ENCODE measurements around the gene CEP63. TPM values are rescaled to one million over a fixed set of nuclear protein-coding genes. Genes with fewer than 3 reads are reported as not detected.
A peak's percentile ranks its signal among the peaks of the same experiment; 100 is the strongest.

CEP63 gene
- total RNA-seq, 1 donor from 2014 or later, result 16.8 TPM

GRCh38 chr3:134517791-134518190, 31.9 kb downstream of the CEP63 start:
- no peak for TF ChIP-seq CTCF (IDR thresholded peaks at IDR 0.05; ENCODE audit: unreplicated experiment)
- H3K27me3 Mint-ChIP-seq (ENCODE audit: unreplicated experiment), result no peaks in the 10 kb centered on the region
- peaks cover 4% of the 10 kb centered on the region for H3K9me3 Mint-ChIP-seq (ENCODE audit: unreplicated experiment)
- DNase-seq (ENCODE audit: low spot score), result no peak
- no peaks in the 10 kb centered on the region for H3K4me1 Mint-ChIP-seq (ENCODE audit: unreplicated experiment)
- H3K27ac Mint-ChIP-seq (ENCODE audit: unreplicated experiment), result no peak overlapping the region
- no peak overlapping the region for H3K4me3 Mint-ChIP-seq (ENCODE audit: unreplicated experiment)
- peaks cover 8% of the 10 kb centered on the region for H3K36me3 Mint-ChIP-seq (ENCODE audit: low read depth, unreplicated experiment)

GRCh38 chr3:134522541-134522940, 36.7 kb downstream of the CEP63 start:
- TF ChIP-seq CTCF (IDR thresholded peaks at IDR 0.05; ENCODE audit: unreplicated experiment), result no peak
- Mint-ChIP-seq H3K9me3 (ENCODE audit: unreplicated experiment) (peaks cover 8% of the 10 kb centered on the region), H3K36me3 (ENCODE audit: low read depth, unreplicated experiment) (peaks cover 24% of the 10 kb centered on the region)

GRCh38 chr3:134525293-134525692, 39.4 kb downstream of the CEP63 start:
- peaks cover 20% of the 10 kb centered on the region for H3K36me3 Mint-ChIP-seq (ENCODE audit: low read depth, unreplicated experiment)
- H3K27ac Mint-ChIP-seq (ENCODE audit: unreplicated experiment), result no peak overlapping the region
- H3K4me3 Mint-ChIP-seq (ENCODE audit: unreplicated experiment), result no peak overlapping the region
- TF ChIP-seq CTCF (IDR thresholded peaks at IDR 0.05; ENCODE audit: unreplicated experiment), result no peak
- H3K9me3 Mint-ChIP-seq (ENCODE audit: unreplicated experiment), result peaks cover 8% of the 10 kb centered on the region
- no peaks in the 10 kb centered on the region for H3K27me3 Mint-ChIP-seq (ENCODE audit: unreplicated experiment)
- DNase-seq (ENCODE audit: low spot score), result no peak
- H3K4me1 Mint-ChIP-seq (ENCODE audit: unreplicated experiment), result no peaks in the 10 kb centered on the region

More at GRCh38 chr3:134522541-134522940, 36.7 kb downstream of the CEP63 start:
- no peaks in the 10 kb centered on the region for H3K27me3 Mint-ChIP-seq (ENCODE audit: unreplicated experiment)
- H3K4me3 Mint-ChIP-seq (ENCODE audit: unreplicated experiment), result no peak overlapping the region
- no peaks in the 10 kb centered on the region for H3K4me1 Mint-ChIP-seq (ENCODE audit: unreplicated experiment)
- no peak overlapping the region for H3K27ac Mint-ChIP-seq (ENCODE audit: unreplicated experiment)
- DNase-seq (ENCODE audit: low spot score), result no peak

- no peak for DNase-seq (ENCODE audit: low spot score)
- H3K9me3 Mint-ChIP-seq (ENCODE audit: unreplicated experiment), result peaks cover 8% of the 10 kb centered on the region
- H3K36me3 Mint-ChIP-seq (ENCODE audit: low read depth, unreplicated experiment), result peaks cover 20% of the 10 kb centered on the region
- no peaks in the 10 kb centered on the region for H3K27me3 Mint-ChIP-seq (ENCODE audit: unreplicated experiment)
- H3K4me1 Mint-ChIP-seq (ENCODE audit: unreplicated experiment), result no peaks in the 10 kb centered on the region
- no peak for TF ChIP-seq CTCF (IDR thresholded peaks at IDR 0.05; ENCODE audit: unreplicated experiment)
- no peak overlapping the region for H3K27ac Mint-ChIP-seq (ENCODE audit: unreplicated experiment)
- no peak overlapping the region for H3K4me3 Mint-ChIP-seq (ENCODE audit: unreplicated experiment)
These were observed 40.5 kb downstream of the CEP63 start for GRCh38 chr3:134526319-134526718.

GRCh38 chr3:134527037-134527436, 41.2 kb downstream of the CEP63 start:
- Mint-ChIP-seq H3K27ac (ENCODE audit: unreplicated experiment) (no peak overlapping the region), H3K36me3 (ENCODE audit: low read depth, unreplicated experiment) (peaks cover 20% of the 10 kb centered on the region), H3K9me3 (ENCODE audit: unreplicated experiment) (peaks cover 8% of the 10 kb centered on the region), H3K4me3 (ENCODE audit: unreplicated experiment) (no peak overlapping the region), H3K27me3 (ENCODE audit: unreplicated experiment) (no peaks in the 10 kb centered on the region), H3K4me1 (ENCODE audit: unreplicated experiment) (no peaks in the 10 kb centered on the region)
- peak; percentile 38 for DNase-seq (ENCODE audit: low spot score)
- peak; percentile 55 for TF ChIP-seq CTCF (IDR thresholded peaks at IDR 0.05; ENCODE audit: unreplicated experiment)
